ENCODE measurements around the gene CTNNA3.
"Not testable (repeated sequence)": the region's sequence is repeated elsewhere in the genome, so short reads cannot be mapped to it uniquely, and the experiment has no call there.

CTNNA3 gene

DNA sequence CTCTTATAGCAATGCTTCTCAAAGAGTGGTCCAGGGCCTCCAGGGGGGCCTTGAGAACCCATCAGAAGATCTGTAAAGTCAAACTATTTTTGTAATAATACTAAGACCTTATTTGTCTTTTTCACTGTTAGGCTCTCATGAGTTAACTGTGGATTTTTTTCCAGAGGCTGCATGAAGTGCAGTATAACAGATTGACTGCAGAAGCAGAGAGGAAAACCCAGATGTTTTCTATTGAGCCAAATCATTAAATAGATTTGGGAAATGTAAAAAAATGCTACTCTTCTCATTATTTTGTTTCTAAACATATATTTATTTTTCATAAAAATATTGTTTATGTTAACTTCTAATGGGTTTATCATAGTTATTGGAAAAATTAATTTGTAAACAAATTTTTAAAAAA is 1359.2 kb downstream of the CTNNA3 start:
- H3K9ac ChIP-seq (ENCODE audit: low read depth, low read length, poor library complexity, severe bottlenecking), result no peak overlapping the region
- H3K4me1 ChIP-seq (ENCODE audit: insufficient read depth, low read length, poor library complexity, severe bottlenecking), result no peaks in the 10 kb centered on the region
- no peaks in the 10 kb centered on the region for H3K36me3 ChIP-seq (ENCODE audit: insufficient read depth, low read length)
- H3F3A ChIP-seq (ENCODE audit: low read depth), result no peaks in the 10 kb centered on the region
- no peak overlapping the region for H3K4me3 ChIP-seq (ENCODE audit: low read length, poor library complexity, severe bottlenecking)
- H3K4me2 ChIP-seq (ENCODE audit: low read depth, low read length, poor library complexity, severe bottlenecking), result no peak overlapping the region
- no peaks in the 10 kb centered on the region for H4K20me1 ChIP-seq (ENCODE audit: insufficient read depth, low read length, poor library complexity, severe bottlenecking)
- H3K27me3 ChIP-seq (ENCODE audit: insufficient read depth, low read length, poor library complexity, severe bottlenecking), result no peaks in the 10 kb centered on the region
- no peaks in the 10 kb centered on the region for H3K79me2 ChIP-seq (ENCODE audit: insufficient read depth, low read length)
- no peaks in the 10 kb centered on the region for H3K9me2 ChIP-seq (replicated peaks; ENCODE audit: low read depth, low read length)
- no peaks in the 10 kb centered on the region for H3K9me3 ChIP-seq (ENCODE audit: insufficient read depth, low read depth, low read length)
- TF ChIP-seq, protein P1, sequence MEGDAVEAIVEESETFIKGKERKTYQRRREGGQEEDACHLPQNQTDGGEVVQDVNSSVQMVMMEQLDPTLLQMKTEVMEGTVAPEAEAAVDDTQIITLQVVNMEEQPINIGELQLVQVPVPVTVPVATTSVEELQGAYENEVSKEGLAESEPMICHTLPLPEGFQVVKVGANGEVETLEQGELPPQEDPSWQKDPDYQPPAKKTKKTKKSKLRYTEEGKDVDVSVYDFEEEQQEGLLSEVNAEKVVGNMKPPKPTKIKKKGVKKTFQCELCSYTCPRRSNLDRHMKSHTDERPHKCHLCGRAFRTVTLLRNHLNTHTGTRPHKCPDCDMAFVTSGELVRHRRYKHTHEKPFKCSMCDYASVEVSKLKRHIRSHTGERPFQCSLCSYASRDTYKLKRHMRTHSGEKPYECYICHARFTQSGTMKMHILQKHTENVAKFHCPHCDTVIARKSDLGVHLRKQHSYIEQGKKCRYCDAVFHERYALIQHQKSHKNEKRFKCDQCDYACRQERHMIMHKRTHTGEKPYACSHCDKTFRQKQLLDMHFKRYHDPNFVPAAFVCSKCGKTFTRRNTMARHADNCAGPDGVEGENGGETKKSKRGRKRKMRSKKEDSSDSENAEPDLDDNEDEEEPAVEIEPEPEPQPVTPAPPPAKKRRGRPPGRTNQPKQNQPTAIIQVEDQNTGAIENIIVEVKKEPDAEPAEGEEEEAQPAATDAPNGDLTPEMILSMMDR (conservative IDR thresholded peaks at IDR 0.05; ENCODE audit: low read length), result no peak
- no peak for TF ChIP-seq EZH2phosphoT487 (IDR thresholded peaks at IDR 0.05; ENCODE audit: borderline replicate concordance)
- no peak overlapping the region for H2AFZ ChIP-seq (ENCODE audit: low read length)

DNA sequence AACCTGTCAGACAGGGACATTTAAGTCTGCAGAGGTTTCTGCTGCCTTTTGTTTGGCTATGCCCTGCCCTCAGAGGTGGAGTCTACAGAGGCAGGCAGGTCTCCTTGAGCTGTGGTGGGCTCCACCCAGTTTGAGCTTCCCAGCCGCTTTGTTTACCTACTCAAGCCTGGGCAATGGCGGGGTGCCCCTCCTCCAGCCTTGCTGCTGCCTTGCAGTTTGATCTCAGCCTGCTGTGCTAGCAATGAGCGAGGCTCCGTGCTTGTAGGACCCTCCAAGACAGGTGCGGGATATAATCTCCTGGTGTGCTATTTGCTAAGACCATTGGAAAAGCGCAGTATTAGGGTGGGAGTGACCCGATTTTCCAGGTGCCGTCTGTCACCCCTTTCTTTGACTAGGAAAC is 1360.2 kb downstream of the CTNNA3 start:
- not testable (repeated sequence) for H3F3A ChIP-seq (ENCODE audit: low read depth); H3K4me2 ChIP-seq (ENCODE audit: low read depth, low read length, poor library complexity, severe bottlenecking); H3K27me3 ChIP-seq (ENCODE audit: insufficient read depth, low read length, poor library complexity, severe bottlenecking); H2AFZ ChIP-seq (ENCODE audit: low read length); H3K9me3 ChIP-seq (ENCODE audit: insufficient read depth, low read depth, low read length); H3K36me3 ChIP-seq (ENCODE audit: insufficient read depth, low read length); H3K79me2 ChIP-seq (ENCODE audit: insufficient read depth, low read length); H3K4me3 ChIP-seq (ENCODE audit: low read length, poor library complexity, severe bottlenecking); H4K20me1 ChIP-seq (ENCODE audit: insufficient read depth, low read length, poor library complexity, severe bottlenecking); H3K9ac ChIP-seq (ENCODE audit: low read depth, low read length, poor library complexity, severe bottlenecking); H3K4me1 ChIP-seq (ENCODE audit: insufficient read depth, low read length, poor library complexity, severe bottlenecking); H3K9me2 ChIP-seq (replicated peaks; ENCODE audit: low read depth, low read length)

DNA sequence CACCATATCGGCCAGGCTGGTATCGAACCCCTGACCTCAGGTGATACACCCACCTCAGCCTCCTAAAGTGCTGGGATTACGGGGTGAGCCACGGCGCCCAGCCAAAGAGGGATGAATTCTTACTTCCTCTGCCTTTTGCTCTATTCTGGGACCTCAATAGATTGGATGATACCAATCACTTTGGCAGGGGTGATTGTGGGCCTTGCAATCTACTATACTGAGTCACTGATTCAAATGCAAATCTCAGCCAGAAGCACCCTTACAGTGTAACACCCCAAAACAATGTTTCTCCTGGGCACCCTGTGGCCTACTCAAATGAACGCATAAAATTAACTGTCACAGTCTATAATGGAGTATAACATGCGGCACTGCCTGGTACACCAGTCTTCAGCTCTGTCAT is 1366.8 kb downstream of the CTNNA3 start:
- Histone ChIP-seq H3K27me3 (ENCODE audit: insufficient read depth, low read length, poor library complexity, severe bottlenecking) (no peaks in the 10 kb centered on the region), H3K9me2 (replicated peaks; ENCODE audit: low read depth, low read length) (no peaks in the 10 kb centered on the region), H3F3A (ENCODE audit: low read depth) (no peaks in the 10 kb centered on the region), H3K36me3 (ENCODE audit: insufficient read depth, low read length) (no peaks in the 10 kb centered on the region), H3K4me3 (ENCODE audit: low read length, poor library complexity, severe bottlenecking) (no peak overlapping the region), H3K4me2 (ENCODE audit: low read depth, low read length, poor library complexity, severe bottlenecking) (no peak overlapping the region), H3K9ac (ENCODE audit: low read depth, low read length, poor library complexity, severe bottlenecking) (no peak overlapping the region), H4K20me1 (ENCODE audit: insufficient read depth, low read length, poor library complexity, severe bottlenecking) (no peaks in the 10 kb centered on the region), H2AFZ (ENCODE audit: low read length) (no peak overlapping the region), H3K9me3 (ENCODE audit: insufficient read depth, low read depth, low read length) (no peaks in the 10 kb centered on the region), H3K79me2 (ENCODE audit: insufficient read depth, low read length) (no peaks in the 10 kb centered on the region), H3K4me1 (ENCODE audit: insufficient read depth, low read length, poor library complexity, severe bottlenecking) (no peaks in the 10 kb centered on the region)
- TF ChIP-seq, protein P1 (conservative IDR thresholded peaks at IDR 0.05; ENCODE audit: low read length), result no peak
- no peak for TF ChIP-seq EZH2phosphoT487 (IDR thresholded peaks at IDR 0.05; ENCODE audit: borderline replicate concordance)

DNA sequence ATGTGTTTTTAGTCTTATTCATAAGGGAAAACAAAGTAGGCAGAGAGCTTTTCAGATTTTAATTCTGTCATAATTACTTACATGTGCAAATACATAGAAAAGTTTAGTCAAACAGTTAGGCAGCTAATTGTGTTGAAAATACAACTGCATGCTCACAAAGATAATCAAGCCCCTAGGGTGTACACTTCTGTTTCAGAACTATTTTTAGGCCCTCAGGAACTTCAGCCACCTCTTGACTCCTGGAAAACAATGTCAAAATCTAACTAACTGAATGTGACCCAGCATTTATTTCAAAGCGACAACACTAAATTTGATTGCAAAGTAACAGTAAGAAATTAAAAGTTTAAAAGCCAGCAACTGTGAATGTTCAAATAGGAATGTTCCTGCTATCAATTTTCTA is 1369.1 kb downstream of the CTNNA3 start:
- H3K9me2 ChIP-seq (replicated peaks; ENCODE audit: low read depth, low read length), result no peaks in the 10 kb centered on the region
- no peak for TF ChIP-seq EZH2phosphoT487 (IDR thresholded peaks at IDR 0.05; ENCODE audit: borderline replicate concordance)
- no peaks in the 10 kb centered on the region for H4K20me1 ChIP-seq (ENCODE audit: insufficient read depth, low read length, poor library complexity, severe bottlenecking)
- no peaks in the 10 kb centered on the region for H3K27me3 ChIP-seq (ENCODE audit: insufficient read depth, low read length, poor library complexity, severe bottlenecking)
- no peaks in the 10 kb centered on the region; the same call in 1 of the 2 replicates for H3K9me3 ChIP-seq (ENCODE audit: insufficient read depth, low read depth, low read length)
- no peaks in the 10 kb centered on the region for H3K4me1 ChIP-seq (ENCODE audit: insufficient read depth, low read length, poor library complexity, severe bottlenecking)
- H2AFZ ChIP-seq (ENCODE audit: low read length), result no peak overlapping the region
- no peak overlapping the region for H3K4me3 ChIP-seq (ENCODE audit: low read length, poor library complexity, severe bottlenecking)
- H3K9ac ChIP-seq (ENCODE audit: low read depth, low read length, poor library complexity, severe bottlenecking), result no peak overlapping the region
- no peaks in the 10 kb centered on the region for H3K36me3 ChIP-seq (ENCODE audit: insufficient read depth, low read length)
- no peak overlapping the region for H3K4me2 ChIP-seq (ENCODE audit: low read depth, low read length, poor library complexity, severe bottlenecking)
- H3F3A ChIP-seq (ENCODE audit: low read depth), result no peaks in the 10 kb centered on the region
- H3K79me2 ChIP-seq (ENCODE audit: insufficient read depth, low read length), result no peaks in the 10 kb centered on the region
